Mesendoderm (in vitro differentiated cells): Measurements from ENCODE around the gene DNAJB12.
"Not testable (repeated sequence)": the region's sequence is repeated elsewhere in the genome, so short reads cannot be mapped to it uniquely, and the experiment has no call there.

ENCODE experiments used
- DNase-seq: peaks from one replicate; pipeline ENCODE4 v3.0.0; 2013
- H2AK5ac ChIP-seq: 2 replicates; pipeline ENCODE4 v1.6.1; 2013; ENCODE audit warnings: low read length, inconsistent platforms
- H2BK120ac ChIP-seq: 2 replicates; pipeline ENCODE4 v1.6.1; 2013; ENCODE audit warnings: low read depth, mild to moderate bottlenecking, low read length, moderate library complexity, mixed read lengths
- H2BK15ac ChIP-seq: replicated peaks from 2 replicates; pipeline ENCODE4 v1.6.1; 2013; ENCODE audit warnings: low read depth, mild to moderate bottlenecking, moderate library complexity
- H2BK5ac ChIP-seq: 2 replicates; pipeline ENCODE4 v1.6.1; 2013; ENCODE audit warnings: low read length, inconsistent platforms
- H3K18ac ChIP-seq: 2 replicates; pipeline ENCODE4 v1.6.1; 2013; ENCODE audit warnings: mild to moderate bottlenecking, low read length, mixed read lengths
- H3K23ac ChIP-seq: one replicate; pipeline ENCODE4 v1.6.1; 2013; ENCODE audit warnings: low read length
- H3K27ac ChIP-seq: 2 replicates; pipeline ENCODE4 v1.5.1; 2013; ENCODE audit warnings: low read depth, mild to moderate bottlenecking, inconsistent platforms, low read length, moderate library complexity
- H3K27me3 ChIP-seq: 2 replicates; pipeline ENCODE4 v1.6.1; 2013; ENCODE audit warnings: low read length, control low read depth, mild to moderate bottlenecking, inconsistent platforms; ENCODE audit not compliant: insufficient read depth, poor library complexity
- H3K36me3 ChIP-seq: 2 replicates; pipeline ENCODE4 v1.6.1; 2013; ENCODE audit warnings: low read length, inconsistent platforms; ENCODE audit not compliant: control insufficient read depth, insufficient read depth
- H3K4ac ChIP-seq: one replicate; pipeline ENCODE4 v1.6.1; 2013; ENCODE audit warnings: low read depth, mild to moderate bottlenecking, low read length, moderate library complexity
- H3K4me1 ChIP-seq: 2 replicates; pipeline ENCODE4 v1.6.1; 2013; ENCODE audit warnings: low read depth, low read length, inconsistent platforms; ENCODE audit not compliant: control insufficient read depth
- H3K4me2 ChIP-seq: 2 replicates; pipeline ENCODE4 v1.6.1; 2013; ENCODE audit warnings: low read length
- H3K4me3 ChIP-seq: 2 replicates; pipeline ENCODE4 v1.5.1; 2013; ENCODE audit warnings: mild to moderate bottlenecking, low read length
- H3K56ac ChIP-seq: one replicate; pipeline ENCODE4 v1.6.1; 2013; ENCODE audit warnings: low read length
- H3K79me1 ChIP-seq: 2 replicates; pipeline ENCODE4 v1.6.1; 2013; ENCODE audit warnings: low read length, inconsistent platforms
- H3K79me2 ChIP-seq: 2 replicates; pipeline ENCODE4 v1.6.1; 2013; ENCODE audit warnings: mild to moderate bottlenecking, low read length; ENCODE audit not compliant: control insufficient read depth, insufficient read depth
- H3K9ac ChIP-seq: 2 replicates; pipeline ENCODE4 v1.6.1; 2013; ENCODE audit warnings: low read length, inconsistent platforms
- H4K5ac ChIP-seq: one replicate; pipeline ENCODE4 v1.6.1; 2013; ENCODE audit warnings: low read length
- H4K8ac ChIP-seq: one replicate; pipeline ENCODE4 v1.6.1; 2013; ENCODE audit warnings: low read depth, mild to moderate bottlenecking, control low read depth, low read length, moderate library complexity
- WGBS: extraction: QIAGEN DNeasy Blood & Tissue Kit; methylation state at CpG from one replicate; pipeline ENCODE4 v1.1.7; 2013; ENCODE audit warnings: low lambda C conversion rate, missing lambda C conversion rate; ENCODE audit not compliant: insufficient coverage; ENCODE audit errors: extremely low coverage; 5-methylcytosine and 5-hydroxymethylcytosine counted together

Gene DNAJB12

GRCh38 chr10:72328829-72329204 is 25.9 kb downstream of the DNAJB12 start:
- Histone ChIP-seq H3K4me2 (no peak overlapping the region), H2AK5ac (no peak overlapping the region), H3K56ac (peak overlapping the region; percentile 60), H3K18ac (no peak overlapping the region), H3K36me3 (no peaks in the 10 kb centered on the region), H4K8ac (no peak overlapping the region), H3K4me1 (peaks cover 9% of the 10 kb centered on the region), H3K9ac (no peak overlapping the region), H3K79me2 (no peaks in the 10 kb centered on the region), H2BK15ac (no peak overlapping the region), H3K79me1 (no peaks in the 10 kb centered on the region), H3K27ac (peak overlapping the region; percentile 32), H2BK5ac (no peak overlapping the region), H3K27me3 (no peaks in the 10 kb centered on the region), H2BK120ac (no peak overlapping the region), H3K4me3 (no peak overlapping the region), H3K23ac (no peak overlapping the region), H4K5ac (no peak overlapping the region), H3K4ac (peak overlapping the region; percentile 19)
- DNase-seq = no peak
- no CpG with 5 or more reads among the region's 5 CpGs for WGBS

- H2BK15ac ChIP-seq = no peak overlapping the region
- no peaks in the 10 kb centered on the region for H3K79me1 ChIP-seq
- H3K27me3 ChIP-seq = no peaks in the 10 kb centered on the region
- peak overlapping the region; percentile 1 for H3K4ac ChIP-seq
- H3K23ac ChIP-seq = no peak overlapping the region
- no peak overlapping the region for H3K27ac ChIP-seq
- no peak overlapping the region for H3K9ac ChIP-seq
- H2BK5ac ChIP-seq = no peak overlapping the region
- no peak overlapping the region for H3K18ac ChIP-seq
- no peaks in the 10 kb centered on the region for H3K79me2 ChIP-seq
- H3K36me3 ChIP-seq = no peaks in the 10 kb centered on the region
- peak; percentile 81 for DNase-seq
- H4K8ac ChIP-seq = no peak overlapping the region
- peaks cover 9% of the 10 kb centered on the region for H3K4me1 ChIP-seq
- WGBS = no CpG with 5 or more reads among the region's 14 CpGs
- H3K56ac ChIP-seq = peak overlapping the region; percentile 52
- no peak overlapping the region for H3K4me3 ChIP-seq
- no peak overlapping the region for H3K4me2 ChIP-seq
- H4K5ac ChIP-seq = no peak overlapping the region
- H2AK5ac ChIP-seq = peak overlapping the region; percentile 18
- no peak overlapping the region for H2BK120ac ChIP-seq
Measured at GRCh38 chr10:72328045-72328828, 26.5 kb downstream of the DNAJB12 start.

GRCh38 chr10:72326665-72327603 is 27.8 kb downstream of the DNAJB12 start:
- H3K79me2 ChIP-seq, H2BK5ac ChIP-seq, H3K4ac ChIP-seq, H3K4me3 ChIP-seq, H4K8ac ChIP-seq, H3K36me3 ChIP-seq, H3K9ac ChIP-seq, H3K23ac ChIP-seq, H3K4me1 ChIP-seq, H3K4me2 ChIP-seq, DNase-seq, H4K5ac ChIP-seq, H2BK120ac ChIP-seq, H3K56ac ChIP-seq, H3K27me3 ChIP-seq, H2AK5ac ChIP-seq, H3K79me1 ChIP-seq, H3K18ac ChIP-seq, H2BK15ac ChIP-seq, H3K27ac ChIP-seq: not testable (repeated sequence)
- WGBS = no CpG with 5 or more reads among the region's 32 CpGs

DNA sequence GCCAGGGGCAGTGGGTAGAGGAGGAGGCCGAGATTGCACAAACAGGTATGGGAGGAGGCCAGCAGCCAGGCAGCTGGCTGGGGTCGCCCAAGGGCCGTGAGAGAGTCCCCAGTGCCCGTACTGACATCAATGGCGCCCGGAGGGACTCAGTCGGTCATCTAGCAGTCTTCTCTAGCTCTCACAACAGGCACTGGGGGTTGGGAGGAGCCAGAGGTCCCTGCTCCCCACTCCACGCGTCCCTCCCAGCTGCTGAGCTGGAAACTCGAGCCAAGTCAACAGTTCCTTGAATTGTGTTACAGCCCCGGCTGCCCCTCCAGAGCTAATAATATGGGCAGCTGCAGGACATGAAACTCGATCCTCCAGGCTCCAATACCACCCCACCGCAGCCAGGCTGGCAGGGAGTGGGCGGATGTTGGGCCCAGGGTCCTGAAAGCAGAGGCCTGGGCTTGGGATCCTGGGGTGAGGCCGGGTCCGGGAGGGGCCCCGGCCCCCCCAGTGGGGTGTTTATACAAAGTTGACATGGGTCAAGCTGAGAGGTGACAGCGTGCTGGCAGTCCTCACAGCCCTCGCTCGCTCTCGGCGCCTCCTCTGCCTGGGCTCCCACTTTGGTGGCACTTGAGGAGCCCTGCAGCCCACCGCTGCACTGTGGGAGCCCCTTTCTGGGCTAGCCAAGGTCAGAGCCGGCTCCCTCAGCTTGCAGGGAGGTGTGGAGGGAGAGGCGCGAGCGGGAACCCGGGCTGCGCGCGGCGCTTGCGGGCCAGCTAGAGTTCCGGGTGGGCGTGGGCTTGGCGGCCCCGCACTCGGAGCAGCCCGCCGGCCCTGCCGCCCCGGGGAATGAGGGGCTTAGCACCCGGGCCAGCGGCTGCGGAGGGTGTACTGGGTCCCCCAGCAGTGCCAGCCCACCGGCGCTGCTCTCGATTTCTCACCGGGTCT is 29.2 kb downstream of the DNAJB12 start:
- H4K5ac ChIP-seq, H3K27me3 ChIP-seq, H3K18ac ChIP-seq, H3K4ac ChIP-seq, H3K23ac ChIP-seq, H3K9ac ChIP-seq, DNase-seq, H3K79me1 ChIP-seq, H3K4me3 ChIP-seq, H4K8ac ChIP-seq, H3K36me3 ChIP-seq, H3K79me2 ChIP-seq, H3K4me2 ChIP-seq, H2AK5ac ChIP-seq, H2BK15ac ChIP-seq, H2BK5ac ChIP-seq: not testable (repeated sequence)
- H3K4me1 ChIP-seq = peaks cover 11% of the 10 kb centered on the region
- peak overlapping the region; percentile 2 for H2BK120ac ChIP-seq
- peak overlapping the region; percentile 34 for H3K27ac ChIP-seq
- no CpG with 5 or more reads among the region's 49 CpGs for WGBS
- H3K56ac ChIP-seq = peak overlapping the region; percentile 34

DNA sequence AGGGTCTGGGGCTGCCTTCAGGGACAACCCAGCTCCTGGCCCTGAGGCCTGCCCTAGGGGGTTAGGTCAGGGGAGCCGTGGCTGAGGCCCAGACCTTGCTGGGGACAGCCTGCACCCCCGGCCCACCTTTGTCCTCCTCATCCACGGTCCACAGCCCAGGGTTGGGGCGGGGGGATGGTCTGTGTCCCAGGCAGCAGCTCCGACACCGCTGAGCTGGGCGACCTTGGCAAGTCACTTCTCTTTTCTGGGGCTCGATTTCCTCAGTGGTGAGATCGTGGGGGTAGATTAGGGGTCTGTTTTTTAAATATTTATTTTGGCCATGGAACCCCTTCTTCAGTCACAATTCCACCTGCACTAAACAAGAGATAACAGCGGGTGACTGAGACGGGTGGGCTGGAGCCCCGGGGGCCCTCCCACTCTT is 30.9 kb downstream of the DNAJB12 start:
- H2BK15ac ChIP-seq = no peak overlapping the region
- H2AK5ac ChIP-seq = peak overlapping the region; percentile 51
- H3K27ac ChIP-seq = no peak overlapping the region
- H3K79me1 ChIP-seq = no peaks in the 10 kb centered on the region
- H3K4me1 ChIP-seq = peaks cover 12% of the 10 kb centered on the region
- H3K4me3 ChIP-seq = no peak overlapping the region
- no peak overlapping the region for H2BK5ac ChIP-seq
- no peak overlapping the region for H3K23ac ChIP-seq
- no peak overlapping the region for H4K5ac ChIP-seq
- H3K36me3 ChIP-seq = no peaks in the 10 kb centered on the region
- H3K27me3 ChIP-seq = no peaks in the 10 kb centered on the region
- H3K4ac ChIP-seq = peak overlapping the region; percentile 56
- H4K8ac ChIP-seq = no peak overlapping the region
- H3K79me2 ChIP-seq = no peaks in the 10 kb centered on the region
- WGBS = no CpG with 5 or more reads among the region's 12 CpGs
- peak overlapping the region; percentile 49 for H3K56ac ChIP-seq
- peak overlapping the region; percentile 25 for H3K18ac ChIP-seq
- no peak for DNase-seq
- no peak overlapping the region for H3K9ac ChIP-seq
- no peak overlapping the region for H3K4me2 ChIP-seq
- no peak overlapping the region for H2BK120ac ChIP-seq
